ENCODE data around the gene LBX2. TPM values are rescaled to one million over a fixed set of nuclear protein-coding genes. Genes with fewer than 3 reads are reported as not detected.
A peak's percentile ranks its signal among the peaks of the same experiment; 100 is the strongest.

LBX2 gene
- total and polyA plus RNA-seq, 9 of the 15 experiments (the other 6 are each of a cell fraction or from before 2014, with no cell fraction given) = 0.39 to 6.2 (median 1.8) TPM; not detected in 1

DNA sequence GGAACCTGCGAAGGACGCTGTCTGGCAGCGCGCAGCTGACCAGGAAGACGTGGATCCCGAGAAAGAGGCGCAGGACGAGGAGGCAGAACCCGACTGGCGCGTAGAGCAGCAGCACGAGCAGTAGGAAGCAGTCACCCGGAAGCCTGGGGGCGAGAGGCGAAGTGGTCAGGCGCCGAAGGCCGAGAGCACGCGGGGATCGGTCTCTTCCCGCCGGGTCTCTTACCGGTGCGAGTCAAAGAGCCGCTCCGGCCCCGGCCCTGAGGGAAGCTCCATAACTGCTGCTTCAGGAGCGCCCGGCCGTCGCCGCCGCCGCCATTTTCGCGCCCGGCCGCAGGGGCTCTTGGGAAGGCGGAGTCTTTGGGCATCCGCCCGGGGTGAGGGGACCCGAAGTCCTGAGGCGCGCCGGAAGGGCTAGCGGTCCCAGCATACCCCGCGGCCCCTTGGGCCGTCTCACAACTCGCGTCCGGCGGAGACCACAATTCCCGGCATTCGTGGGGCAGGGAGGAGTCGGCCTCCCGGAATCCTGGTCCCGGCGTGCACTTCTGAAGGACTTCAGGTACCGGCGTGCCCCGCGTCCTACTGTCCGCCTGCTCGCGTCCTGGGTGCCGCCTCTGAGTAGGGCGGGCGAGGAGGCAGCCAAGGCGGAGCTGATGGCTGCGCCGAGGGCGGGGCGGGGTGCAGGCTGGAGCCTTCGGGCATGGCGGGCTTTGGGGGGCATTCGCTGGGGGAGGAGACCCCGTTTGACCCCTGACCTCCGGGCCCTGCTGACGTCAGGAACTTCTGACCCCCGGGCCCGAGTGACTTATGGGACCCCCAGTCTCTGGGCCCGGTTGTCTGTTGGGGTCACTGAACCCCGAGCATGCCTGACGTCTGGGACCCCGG is 30.2 kb upstream of the LBX2 start, which contains the start of the genes AUP1 and HTRA2 (continued):
- TF ChIP-seq, protein P1, sequence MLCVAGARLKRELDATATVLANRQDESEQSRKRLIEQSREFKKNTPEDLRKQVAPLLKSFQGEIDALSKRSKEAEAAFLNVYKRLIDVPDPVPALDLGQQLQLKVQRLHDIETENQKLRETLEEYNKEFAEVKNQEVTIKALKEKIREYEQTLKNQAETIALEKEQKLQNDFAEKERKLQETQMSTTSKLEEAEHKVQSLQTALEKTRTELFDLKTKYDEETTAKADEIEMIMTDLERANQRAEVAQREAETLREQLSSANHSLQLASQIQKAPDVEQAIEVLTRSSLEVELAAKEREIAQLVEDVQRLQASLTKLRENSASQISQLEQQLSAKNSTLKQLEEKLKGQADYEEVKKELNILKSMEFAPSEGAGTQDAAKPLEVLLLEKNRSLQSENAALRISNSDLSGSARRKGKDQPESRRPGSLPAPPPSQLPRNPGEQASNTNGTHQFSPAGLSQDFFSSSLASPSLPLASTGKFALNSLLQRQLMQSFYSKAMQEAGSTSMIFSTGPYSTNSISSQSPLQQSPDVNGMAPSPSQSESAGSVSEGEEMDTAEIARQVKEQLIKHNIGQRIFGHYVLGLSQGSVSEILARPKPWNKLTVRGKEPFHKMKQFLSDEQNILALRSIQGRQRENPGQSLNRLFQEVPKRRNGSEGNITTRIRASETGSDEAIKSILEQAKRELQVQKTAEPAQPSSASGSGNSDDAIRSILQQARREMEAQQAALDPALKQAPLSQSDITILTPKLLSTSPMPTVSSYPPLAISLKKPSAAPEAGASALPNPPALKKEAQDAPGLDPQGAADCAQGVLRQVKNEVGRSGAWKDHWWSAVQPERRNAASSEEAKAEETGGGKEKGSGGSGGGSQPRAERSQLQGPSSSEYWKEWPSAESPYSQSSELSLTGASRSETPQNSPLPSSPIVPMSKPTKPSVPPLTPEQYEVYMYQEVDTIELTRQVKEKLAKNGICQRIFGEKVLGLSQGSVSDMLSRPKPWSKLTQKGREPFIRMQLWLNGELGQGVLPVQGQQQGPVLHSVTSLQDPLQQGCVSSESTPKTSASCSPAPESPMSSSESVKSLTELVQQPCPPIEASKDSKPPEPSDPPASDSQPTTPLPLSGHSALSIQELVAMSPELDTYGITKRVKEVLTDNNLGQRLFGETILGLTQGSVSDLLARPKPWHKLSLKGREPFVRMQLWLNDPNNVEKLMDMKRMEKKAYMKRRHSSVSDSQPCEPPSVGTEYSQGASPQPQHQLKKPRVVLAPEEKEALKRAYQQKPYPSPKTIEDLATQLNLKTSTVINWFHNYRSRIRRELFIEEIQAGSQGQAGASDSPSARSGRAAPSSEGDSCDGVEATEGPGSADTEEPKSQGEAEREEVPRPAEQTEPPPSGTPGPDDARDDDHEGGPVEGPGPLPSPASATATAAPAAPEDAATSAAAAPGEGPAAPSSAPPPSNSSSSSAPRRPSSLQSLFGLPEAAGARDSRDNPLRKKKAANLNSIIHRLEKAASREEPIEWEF (CRISPR knock-in tag; IDR thresholded peaks at IDR 0.05) = no peak
- TF ChIP-seq, protein P2, sequence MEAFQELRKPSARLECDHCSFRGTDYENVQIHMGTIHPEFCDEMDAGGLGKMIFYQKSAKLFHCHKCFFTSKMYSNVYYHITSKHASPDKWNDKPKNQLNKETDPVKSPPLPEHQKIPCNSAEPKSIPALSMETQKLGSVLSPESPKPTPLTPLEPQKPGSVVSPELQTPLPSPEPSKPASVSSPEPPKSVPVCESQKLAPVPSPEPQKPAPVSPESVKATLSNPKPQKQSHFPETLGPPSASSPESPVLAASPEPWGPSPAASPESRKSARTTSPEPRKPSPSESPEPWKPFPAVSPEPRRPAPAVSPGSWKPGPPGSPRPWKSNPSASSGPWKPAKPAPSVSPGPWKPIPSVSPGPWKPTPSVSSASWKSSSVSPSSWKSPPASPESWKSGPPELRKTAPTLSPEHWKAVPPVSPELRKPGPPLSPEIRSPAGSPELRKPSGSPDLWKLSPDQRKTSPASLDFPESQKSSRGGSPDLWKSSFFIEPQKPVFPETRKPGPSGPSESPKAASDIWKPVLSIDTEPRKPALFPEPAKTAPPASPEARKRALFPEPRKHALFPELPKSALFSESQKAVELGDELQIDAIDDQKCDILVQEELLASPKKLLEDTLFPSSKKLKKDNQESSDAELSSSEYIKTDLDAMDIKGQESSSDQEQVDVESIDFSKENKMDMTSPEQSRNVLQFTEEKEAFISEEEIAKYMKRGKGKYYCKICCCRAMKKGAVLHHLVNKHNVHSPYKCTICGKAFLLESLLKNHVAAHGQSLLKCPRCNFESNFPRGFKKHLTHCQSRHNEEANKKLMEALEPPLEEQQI (IDR thresholded peaks at IDR 0.05) = no peak
- peak; percentile 3; the same call in 1 of the 2 replicates for TF ChIP-seq BHLHE40 (IDR thresholded peaks at IDR 0.05; ENCODE audit: low read length)
- TF ChIP-seq ETV5 (CRISPR knock-in tag; IDR thresholded peaks at IDR 0.05; ENCODE audit: low read depth) = peak; percentile 83
- no peak for TF ChIP-seq ZSCAN32 (CRISPR knock-in tag; IDR thresholded peaks at IDR 0.05)
- TF ChIP-seq GABPB1 (CRISPR knock-in tag; IDR thresholded peaks at IDR 0.05) = peak; percentile 94
- TF ChIP-seq, protein P3, sequence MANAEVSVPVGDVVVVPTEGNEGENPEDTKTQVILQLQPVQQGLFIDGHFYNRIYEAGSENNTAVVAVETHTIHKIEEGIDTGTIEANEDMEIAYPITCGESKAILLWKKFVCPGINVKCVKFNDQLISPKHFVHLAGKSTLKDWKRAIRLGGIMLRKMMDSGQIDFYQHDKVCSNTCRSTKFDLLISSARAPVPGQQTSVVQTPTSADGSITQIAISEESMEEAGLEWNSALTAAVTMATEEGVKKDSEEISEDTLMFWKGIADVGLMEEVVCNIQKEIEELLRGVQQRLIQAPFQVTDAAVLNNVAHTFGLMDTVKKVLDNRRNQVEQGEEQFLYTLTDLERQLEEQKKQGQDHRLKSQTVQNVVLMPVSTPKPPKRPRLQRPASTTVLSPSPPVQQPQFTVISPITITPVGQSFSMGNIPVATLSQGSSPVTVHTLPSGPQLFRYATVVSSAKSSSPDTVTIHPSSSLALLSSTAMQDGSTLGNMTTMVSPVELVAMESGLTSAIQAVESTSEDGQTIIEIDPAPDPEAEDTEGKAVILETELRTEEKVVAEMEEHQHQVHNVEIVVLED (CRISPR knock-in tag; IDR thresholded peaks at IDR 0.05) = peak; percentile 72
- no peak for TF ChIP-seq RFX7 (CRISPR knock-in tag; IDR thresholded peaks at IDR 0.05)
- TF ChIP-seq U2AF2 (optimal IDR thresholded peaks at IDR 0.05; ENCODE audit: low read depth, low read length) = no peak
- no peak for TF ChIP-seq BDP1 (IDR thresholded peaks at IDR 0.05; ENCODE audit: insufficient read depth, insufficient read length)
- 0 out of 2 replicates have a peak, but pooled peaks have one; percentile 21 for TF ChIP-seq RUNX1 (IDR thresholded peaks at IDR 0.05; ENCODE audit: low read depth)
- no peak for TF ChIP-seq ZKSCAN8 (CRISPR knock-in tag; IDR thresholded peaks at IDR 0.05)
- no peak for TF ChIP-seq ZNF384 (IDR thresholded peaks at IDR 0.05; ENCODE audit: low read depth, low read length)
- peak; percentile 76; the same call in 1 of the 2 replicates for TF ChIP-seq DIDO1 (tag; IDR thresholded peaks at IDR 0.05; ENCODE audit: low read depth)
- no peak for TF ChIP-seq ZNF699 (CRISPR knock-in tag; IDR thresholded peaks at IDR 0.05; ENCODE audit: insufficient replicate concordance)
- TF ChIP-seq ZNF174 (CRISPR knock-in tag; IDR thresholded peaks at IDR 0.05) = no peak
- TF ChIP-seq, protein P4, sequence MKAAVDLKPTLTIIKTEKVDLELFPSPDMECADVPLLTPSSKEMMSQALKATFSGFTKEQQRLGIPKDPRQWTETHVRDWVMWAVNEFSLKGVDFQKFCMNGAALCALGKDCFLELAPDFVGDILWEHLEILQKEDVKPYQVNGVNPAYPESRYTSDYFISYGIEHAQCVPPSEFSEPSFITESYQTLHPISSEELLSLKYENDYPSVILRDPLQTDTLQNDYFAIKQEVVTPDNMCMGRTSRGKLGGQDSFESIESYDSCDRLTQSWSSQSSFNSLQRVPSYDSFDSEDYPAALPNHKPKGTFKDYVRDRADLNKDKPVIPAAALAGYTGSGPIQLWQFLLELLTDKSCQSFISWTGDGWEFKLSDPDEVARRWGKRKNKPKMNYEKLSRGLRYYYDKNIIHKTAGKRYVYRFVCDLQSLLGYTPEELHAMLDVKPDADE (conservative IDR thresholded peaks at IDR 0.05; ENCODE audit: control insufficient read depth, low read depth, low read length) = peak; percentile 99

Measured in K562 (cell line).